Activated naive CD4-positive, alpha-beta T cell treated with Interleukin-2 at 50 U/mL for 16 hours (primary cell): ENCODE results near the gene IL22RA1.

ENCODE experiments used
- DNase-seq: peaks from one replicate; pipeline ENCODE4 v3.0.0-alpha.2; 2020

The IL22RA1 gene

DNA sequence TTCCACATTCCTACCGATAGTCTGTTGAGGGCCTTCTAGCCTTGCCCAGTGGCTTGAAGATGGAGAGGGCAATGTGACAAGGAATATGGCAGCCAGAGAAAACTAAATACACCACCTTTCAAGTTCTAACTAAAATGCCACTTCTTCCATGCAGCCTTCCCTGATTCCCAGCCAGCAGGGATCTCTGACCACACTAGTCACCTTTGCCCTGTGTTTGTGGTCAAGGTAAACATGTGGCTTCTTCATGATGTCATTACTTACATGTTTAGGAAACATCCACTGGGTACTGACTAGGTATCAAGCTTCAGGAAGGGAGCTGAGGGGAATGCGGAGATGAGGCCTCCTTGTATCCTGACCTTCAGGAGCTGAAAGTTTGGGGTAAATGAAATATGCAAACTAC lies 22.6 kb upstream of the IL22RA1 start:
- no peak for DNase-seq

DNA sequence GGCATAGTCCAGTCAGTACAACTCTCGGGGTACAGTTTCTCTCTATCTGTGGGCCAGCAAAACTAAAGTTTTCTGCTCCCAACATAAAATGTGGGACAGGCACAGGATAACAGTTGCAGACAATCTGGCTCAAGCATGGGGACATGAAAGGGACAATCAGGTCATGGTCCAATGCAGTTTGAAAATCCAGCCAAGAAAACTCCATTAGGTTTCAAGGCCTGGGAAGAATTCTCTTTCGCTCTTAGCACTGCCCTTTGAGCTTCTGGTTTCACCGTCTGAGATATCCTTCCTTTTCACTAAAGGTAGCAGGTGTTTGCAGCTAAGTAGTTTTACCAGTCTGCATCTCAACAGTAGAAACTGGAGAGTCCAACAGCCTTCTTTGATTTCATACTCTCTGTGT lies 21.1 kb upstream of the IL22RA1 start:
- DNase-seq, result no peak

GRCh38 chr1:24162201-24162600 lies 19.3 kb upstream of the IL22RA1 start:
- DNase-seq, result no peak

DNA sequence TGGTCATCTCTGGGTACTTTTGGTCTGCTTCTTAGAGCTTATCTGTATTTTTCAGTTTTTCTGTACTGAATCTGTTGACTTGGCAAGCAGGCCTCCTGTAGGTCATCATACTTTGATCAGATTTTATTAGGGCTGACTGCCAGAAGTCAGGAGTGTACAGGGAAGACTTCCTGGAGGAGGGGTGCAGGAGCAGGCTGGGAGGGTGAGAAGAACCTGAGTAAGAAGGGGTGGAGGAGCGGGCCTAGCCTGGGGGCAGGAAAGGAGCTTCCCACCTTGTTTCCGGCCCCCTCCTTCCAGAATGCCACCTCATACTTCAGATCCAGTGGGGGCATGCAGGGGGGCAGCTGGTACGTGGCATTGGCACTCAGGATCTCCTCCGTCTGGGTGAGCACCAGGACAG lies 18.3 kb upstream of the IL22RA1 start:
- DNase-seq, result no peak

DNA sequence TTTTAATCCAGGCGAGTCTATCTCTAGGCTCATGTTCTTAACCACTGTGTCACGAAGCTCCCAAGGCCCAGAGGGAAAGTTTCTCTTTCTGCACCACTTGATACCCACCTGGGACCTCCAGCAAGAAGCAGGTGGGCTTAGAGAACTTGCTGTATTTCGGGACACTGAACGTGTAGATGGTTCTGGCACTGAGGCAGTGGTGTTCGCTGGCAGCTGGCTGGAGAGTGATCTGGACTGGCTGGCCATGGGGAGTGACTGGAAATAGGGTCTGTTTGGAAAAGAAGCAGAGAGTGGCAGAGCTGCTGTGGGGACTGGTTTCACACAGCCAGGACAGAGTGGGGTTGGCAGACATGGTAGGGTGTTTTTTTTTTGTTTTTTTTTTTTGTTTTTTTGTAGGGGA lies 16.4 kb upstream of the IL22RA1 start:
- DNase-seq, result no peak

DNA sequence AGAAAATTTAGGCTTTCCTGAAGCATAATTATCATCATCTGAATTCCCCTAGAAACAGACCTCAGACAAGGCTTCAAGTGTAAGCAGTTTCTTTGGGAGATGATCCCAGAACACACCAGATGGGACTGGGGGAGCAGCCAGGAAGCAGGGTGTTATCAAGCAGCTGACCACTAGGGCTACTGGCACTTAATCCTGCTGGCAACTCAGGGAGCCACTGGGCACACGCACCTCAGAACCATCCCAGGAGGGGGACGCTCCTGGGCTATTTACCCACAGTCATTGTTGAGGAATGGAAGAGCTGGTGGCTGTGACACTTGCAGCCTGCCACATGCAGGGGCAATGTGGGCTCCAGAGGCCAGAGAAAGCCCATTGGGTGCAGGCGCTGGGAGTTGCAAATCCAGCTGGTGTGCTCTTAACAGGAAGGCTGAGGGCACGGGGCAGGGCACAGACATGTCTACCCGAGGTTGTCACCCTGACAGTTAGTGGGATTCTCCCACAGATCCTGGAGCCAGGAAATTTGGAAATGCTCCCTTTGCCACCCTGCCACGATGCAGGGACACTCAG lies 15.1 kb upstream of the IL22RA1 start:
- DNase-seq, result no peak

GRCh38 chr1:24156542-24157260 lies 13.8 kb upstream of the IL22RA1 start:
- DNase-seq, result no peak

DNA sequence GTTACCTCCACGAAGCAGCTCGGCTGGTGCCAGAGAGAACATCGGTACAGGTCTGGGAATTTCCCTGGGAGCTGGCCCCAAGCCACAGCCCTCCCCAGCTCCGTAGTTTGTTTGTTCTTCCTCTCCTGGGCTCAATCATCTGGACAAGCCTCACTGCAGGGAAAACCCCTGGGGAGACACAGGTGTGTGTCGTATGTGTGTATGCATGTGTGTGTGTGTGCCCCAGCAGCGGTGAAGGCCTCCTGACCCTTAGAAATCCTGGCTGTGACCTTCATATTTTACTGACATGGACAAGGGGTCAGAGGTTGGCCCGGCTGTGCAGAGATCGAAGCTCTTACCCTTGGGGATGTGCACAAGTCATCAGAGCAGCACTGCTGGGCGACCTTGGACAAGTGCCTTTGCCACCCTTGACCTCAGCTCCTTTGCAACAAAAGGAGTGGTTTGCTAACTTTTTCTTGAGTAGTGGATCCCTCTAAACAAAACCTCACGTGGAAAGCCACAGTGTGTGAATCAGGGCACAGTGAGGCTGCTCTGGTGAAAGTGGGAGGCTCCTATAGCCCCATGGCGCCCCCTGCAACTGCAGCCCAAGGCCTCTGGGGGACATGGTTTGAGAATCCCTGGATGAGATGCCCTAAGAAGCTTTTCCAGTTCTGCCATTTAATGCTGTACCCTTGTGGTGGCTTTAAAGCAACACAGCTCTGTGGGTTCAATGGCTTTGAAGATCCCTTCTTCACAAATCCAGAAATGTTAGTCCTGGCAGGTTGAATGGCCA lies 12.3 kb upstream of the IL22RA1 start:
- no peak for DNase-seq

GRCh38 chr1:24154215-24154614 lies 11.3 kb upstream of the IL22RA1 start:
- no peak for DNase-seq

DNA sequence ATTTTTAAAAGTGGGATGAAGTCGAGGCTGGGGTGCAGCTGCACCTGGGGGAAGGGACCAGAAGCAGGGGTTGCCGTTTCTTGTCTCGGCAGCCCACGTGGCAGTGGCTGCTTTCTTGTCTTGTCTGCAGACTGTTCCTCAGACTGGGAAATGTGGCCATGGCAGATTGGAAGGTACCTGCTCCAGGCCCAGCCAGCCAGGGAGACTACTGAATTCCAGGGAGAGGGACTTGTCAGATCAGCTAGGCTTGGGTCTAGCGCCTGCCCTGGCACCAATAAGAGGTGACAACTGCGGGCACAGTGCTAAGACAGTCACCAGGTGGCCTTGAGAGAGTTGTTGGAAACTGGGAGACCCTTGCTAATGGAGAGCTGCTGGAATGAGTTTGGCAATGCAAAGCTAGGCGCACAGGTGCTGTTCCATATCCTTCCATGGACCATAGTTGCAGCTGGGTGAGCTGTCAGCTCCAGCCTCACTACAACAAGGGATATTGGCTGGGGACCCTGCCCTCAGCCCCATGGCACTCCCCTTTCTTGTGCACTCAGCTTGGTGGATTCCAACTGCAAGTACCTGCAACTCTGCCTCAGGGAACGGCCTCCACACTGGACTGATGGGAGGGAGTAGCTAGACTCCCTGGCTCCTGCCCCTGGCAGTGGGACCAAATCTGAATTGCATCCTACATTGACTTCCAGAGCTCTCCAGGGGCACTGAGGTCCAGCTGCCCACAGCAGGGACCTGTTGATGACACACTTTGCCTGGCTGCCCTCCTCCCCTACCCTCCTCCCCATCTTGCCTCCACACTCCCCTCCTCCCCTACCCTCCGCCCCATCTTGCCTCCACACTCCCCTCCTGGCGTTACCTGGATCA lies 9.9 kb upstream of the IL22RA1 start:
- no peak for DNase-seq

DNA sequence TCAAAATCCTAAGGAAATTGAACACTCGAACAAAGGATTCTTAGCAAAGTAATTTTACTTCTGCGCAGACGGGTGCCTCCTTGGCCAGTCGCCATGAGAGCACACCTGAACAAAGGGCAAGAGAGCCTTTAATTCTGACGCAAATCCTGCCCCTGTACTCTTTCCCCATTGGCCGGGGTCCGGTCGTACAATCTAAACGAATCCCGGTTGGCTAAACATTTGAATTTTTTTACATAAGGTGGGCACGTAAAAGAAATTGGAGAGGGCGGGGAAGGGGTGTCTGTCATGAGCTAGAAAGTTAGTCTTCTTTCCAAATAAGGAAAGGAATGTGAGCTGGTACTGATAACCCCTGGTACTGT lies 8.2 kb upstream of the IL22RA1 start:
- DNase-seq, result no peak

DNA sequence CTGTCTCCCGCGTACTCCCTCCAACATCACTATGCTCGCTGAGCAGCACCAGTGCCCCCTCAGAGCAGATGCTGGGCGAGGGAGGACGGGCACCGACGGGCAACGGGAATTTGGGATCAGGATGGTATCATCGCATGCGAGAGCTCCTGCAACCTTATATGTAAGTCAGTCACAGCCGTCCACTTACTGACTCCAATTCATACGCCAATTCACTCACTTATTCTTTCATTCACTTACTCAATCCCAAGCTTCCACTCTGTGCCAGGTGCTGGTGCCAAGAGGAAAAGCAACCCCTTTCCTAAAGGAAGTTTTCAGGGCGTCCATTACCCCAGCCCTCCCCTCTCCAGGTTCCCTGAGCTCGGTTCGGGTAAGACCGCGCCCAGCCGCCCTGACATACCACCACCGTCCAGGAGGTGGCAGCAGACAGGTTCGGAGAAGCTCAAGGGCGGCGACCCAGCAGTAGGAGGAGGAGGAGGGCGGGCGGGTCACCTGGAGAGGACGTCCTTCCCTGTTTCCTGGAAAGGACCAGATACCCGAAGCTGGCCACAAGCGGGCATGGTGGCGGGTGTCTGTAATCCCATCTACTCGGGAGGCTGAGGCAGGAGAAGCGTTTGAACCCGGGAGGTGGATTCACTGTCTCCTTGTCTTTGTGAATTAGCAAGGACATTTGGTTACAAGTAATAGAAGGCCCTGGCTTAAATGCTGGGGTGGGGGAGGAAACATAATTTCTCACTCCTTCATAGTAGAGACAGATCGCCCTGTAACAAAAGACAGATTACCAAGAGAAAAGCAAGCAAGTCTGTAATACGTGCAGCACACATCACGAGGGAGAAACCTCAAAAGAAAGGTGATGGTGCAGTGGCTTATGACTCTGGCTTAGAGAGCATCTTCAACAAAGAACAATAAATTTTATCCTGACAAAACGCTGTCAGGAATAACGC lies 7.6 kb upstream of the IL22RA1 start:
- DNase-seq, result peak; percentile 91

DNA sequence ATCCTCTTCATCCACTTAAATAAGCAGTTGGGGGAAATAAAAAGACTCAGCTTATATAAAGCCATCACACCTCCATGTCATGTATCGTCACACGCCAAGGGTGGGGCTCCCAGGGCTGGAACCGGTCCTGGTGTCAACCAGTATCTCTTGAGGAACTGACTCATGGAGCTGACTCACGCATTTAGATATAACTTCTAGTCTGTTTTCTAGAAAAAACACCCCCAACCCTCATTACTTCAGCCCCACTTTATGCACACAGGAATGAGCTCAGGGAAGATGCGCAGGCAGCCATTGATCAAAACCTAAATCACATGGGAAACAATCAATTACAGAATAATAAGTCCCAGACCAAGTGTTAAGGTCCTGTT lies 6.9 kb upstream of the IL22RA1 start:
- DNase-seq, result peak; percentile 61

- no peak for DNase-seq
Measured at GRCh38 chr1:24147816-24148215, 4.9 kb upstream of the IL22RA1 start.

DNA sequence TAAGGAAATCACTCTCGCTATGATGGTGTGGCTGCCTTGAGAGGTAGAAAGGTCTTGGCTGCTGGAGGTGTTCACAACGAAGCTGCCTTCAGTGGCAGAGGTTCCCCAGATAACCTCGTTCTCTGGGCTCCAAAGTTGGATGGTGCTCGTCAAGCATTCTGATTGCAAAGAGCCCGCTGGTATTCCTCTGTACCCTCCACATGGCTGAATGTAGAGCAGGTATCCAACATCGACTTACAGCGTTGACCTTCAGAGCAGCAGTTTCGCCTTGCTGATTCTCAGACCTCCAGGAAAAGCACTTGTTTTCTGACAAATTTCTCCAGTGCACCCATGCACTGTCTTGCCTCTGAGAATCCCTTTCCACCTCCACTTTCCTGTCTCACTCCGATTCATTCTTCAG lies 4.3 kb upstream of the IL22RA1 start:
- DNase-seq, result no peak

GRCh38 chr1:24141311-24141997 lies 1.5 kb downstream of the IL22RA1 start:
- DNase-seq, result no peak

DNA sequence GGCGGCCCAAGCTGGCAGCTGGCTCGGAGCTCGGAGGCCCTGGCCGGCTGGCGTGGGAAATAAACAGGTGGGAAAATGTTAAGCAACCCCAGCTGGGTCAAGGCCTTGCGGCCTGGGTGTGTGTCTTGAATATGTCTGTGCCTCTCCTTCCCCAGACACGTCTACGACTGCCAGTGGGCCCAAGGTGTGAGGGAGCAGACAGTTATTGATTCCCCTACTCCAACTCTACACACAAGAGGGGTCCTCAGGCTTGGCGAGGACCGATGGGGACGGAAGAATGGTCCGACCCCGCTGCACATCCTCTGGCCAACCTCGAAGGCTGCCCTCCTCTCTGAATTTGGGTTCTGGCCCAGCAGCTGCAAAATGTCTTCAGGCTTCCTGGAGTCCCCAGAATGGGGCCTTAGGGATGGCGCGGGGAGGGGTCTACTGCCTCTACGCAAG lies 2.2 kb downstream of the IL22RA1 start:
- DNase-seq, result no peak

DNA sequence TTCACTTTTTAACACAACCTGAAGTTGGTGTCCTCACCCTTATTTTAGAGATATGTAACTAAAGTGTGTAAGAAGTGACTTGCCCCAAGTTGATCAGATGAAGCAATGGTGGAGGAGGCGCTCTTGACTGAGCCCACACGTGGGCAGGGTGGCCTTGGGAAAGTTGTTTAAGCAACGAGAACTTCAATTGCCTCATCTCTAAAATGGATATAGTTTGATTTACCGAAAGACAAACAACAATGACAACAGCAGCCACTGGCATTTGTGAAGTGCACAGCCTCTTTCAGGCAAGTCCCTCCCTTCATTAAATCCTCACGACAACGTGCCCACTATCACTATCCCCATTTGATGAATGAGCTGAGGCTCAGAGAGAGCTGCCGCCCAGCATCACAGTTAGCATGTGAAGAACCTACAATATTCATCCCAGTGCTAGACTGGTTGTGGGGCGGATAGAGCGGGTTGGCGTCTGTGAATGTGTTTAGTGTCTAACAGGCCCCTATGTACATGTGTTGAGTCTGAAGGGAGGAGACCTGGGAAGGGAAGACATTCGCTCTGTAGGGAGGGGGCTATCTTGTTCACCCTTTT lies 3.0 kb downstream of the IL22RA1 start:
- DNase-seq, result no peak

- no peak for DNase-seq
Measured at GRCh38 chr1:24139222-24139489, 3.8 kb downstream of the IL22RA1 start.

DNA sequence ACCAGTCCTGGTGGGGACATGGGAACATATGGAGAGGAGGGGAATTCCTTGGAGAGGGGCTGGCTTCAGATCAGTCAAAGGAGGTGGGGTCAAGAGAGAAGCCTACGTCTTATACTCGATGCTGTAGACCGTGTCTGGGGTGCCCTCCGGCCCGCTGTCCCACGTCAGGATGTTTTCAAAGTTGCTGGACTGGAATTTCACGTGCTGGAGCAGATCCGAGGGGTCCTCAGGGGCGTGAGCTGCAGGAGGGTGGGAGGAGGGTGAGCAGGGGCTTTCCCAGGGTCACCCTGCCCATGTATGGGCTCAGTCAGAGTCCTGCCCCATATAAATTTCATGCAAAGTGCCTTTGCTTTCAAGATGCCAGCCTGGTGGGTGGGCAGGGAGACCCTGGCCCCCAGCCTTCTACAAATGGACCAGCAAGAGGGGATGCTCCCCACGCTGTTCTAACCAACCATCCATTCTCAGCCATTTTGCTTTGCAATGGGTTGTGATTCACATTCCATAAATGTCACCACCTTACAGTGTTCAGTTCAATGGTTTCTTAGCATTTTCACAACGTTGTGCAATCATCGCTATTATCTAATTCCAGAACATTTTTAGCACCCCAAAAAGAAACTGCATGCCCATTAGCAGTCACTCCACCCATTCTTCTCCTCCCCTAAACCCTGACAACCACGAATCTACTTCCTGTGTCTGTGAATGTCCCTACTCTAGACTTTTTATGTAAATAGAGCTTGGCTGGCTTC lies 4.3 kb downstream of the IL22RA1 start:
- no peak for DNase-seq
